Measurements from ENCODE around the gene GRAMD1C.

GRAMD1C gene

GRCh38 chr3:113981803-113982202 lies 143.2 kb downstream of the GRAMD1C start:
- no peak for TF ChIP-seq POLR2AphosphoS5 (IDR thresholded peaks at IDR 0.05; ENCODE audit: low read depth)
- Histone ChIP-seq H3K27ac (replicated peaks) (no peak overlapping the region), H3K4me3 (replicated peaks; ENCODE audit: insufficient read depth, low read length) (no peak overlapping the region), H3K27me3 (ENCODE audit: insufficient read depth, poor library complexity, severe bottlenecking) (no peaks in the 10 kb centered on the region)
- DNase-seq (ENCODE audit: low read depth in 1 of 2, low spot score in 1 of 2) = no peak

- Histone ChIP-seq H3K27ac (replicated peaks) (no peak overlapping the region), H3K4me3 (replicated peaks; ENCODE audit: insufficient read depth, low read length) (no peak overlapping the region), H3K27me3 (ENCODE audit: insufficient read depth, poor library complexity, severe bottlenecking) (no peaks in the 10 kb centered on the region)
- TF ChIP-seq POLR2AphosphoS5 (IDR thresholded peaks at IDR 0.05; ENCODE audit: low read depth) (no peak), CTCF (IDR thresholded peaks at IDR 0.05; ENCODE audit: insufficient read depth, low read length) (no peak)
- DNase-seq (ENCODE audit: low read depth in 1 of 2, low spot score in 1 of 2) = no peak
Observed at GRCh38 chr3:113983544-113983943, 145.0 kb downstream of the GRAMD1C start.

- no peak overlapping the region for H3K27ac ChIP-seq (replicated peaks)
- H3K4me3 ChIP-seq (replicated peaks; ENCODE audit: insufficient read depth, low read length) = no peak overlapping the region
- no peak for DNase-seq (ENCODE audit: low read depth in 1 of 2, low spot score in 1 of 2)
- no peaks in the 10 kb centered on the region for H3K27me3 ChIP-seq (ENCODE audit: insufficient read depth, poor library complexity, severe bottlenecking)
- no peak for TF ChIP-seq REST (IDR thresholded peaks at IDR 0.05; ENCODE audit: insufficient replicate concordance, low read depth)
- no peak for TF ChIP-seq POLR2AphosphoS5 (IDR thresholded peaks at IDR 0.05; ENCODE audit: low read depth)
- TF ChIP-seq SPI1 (IDR thresholded peaks at IDR 0.05; ENCODE audit: borderline replicate concordance, low read depth) = no peak
Observed at GRCh38 chr3:113985541-113985940, 147.0 kb downstream of the GRAMD1C start.

All from HL-60 (cell line).